Measurements from ENCODE around the gene PGAM5. TPM values are rescaled to one million over a fixed set of nuclear protein-coding genes. Genes with fewer than 3 reads are reported as not detected.

Gene PGAM5
- polyA plus RNA-seq, 3 donors = 7.0 to 10.3 (median 9.6) TPM

GRCh38 chr12:132672678-132673077 lies 38.0 kb upstream of the PGAM5 start:
- Mint-ChIP-seq H3K27me3 (ENCODE audit: low read depth in 3 of 3) (peaks cover 0 to 2% (median 0%) of the 10 kb centered on the region in 3 donors), H3K4me1 (peaks cover 2% of the 10 kb centered on the region), H3K4me3 (no peak overlapping the region), H3K36me3 (peaks cover 67 to 90% of the 10 kb centered on the region in 2 donors), H3K9me3 (peaks cover 0 to 1% (median 0%) of the 10 kb centered on the region in 7 donors), H3K27ac (no peak overlapping the region)
- Histone ChIP-seq H4K20me1 (ENCODE audit: insufficient read depth, low read length) (no peaks in the 10 kb centered on the region), H3K36me3 (replicated peaks in 1 of 2; ENCODE audit: control insufficient read depth in 1 of 2, insufficient read depth in 2 of 2, low read length in 2 of 2) (peaks cover 64 to 88% of the 10 kb centered on the region in 2 donors), H3K4me3 (replicated peaks in 1 of 3; ENCODE audit: low read depth in 2 of 3, low read length in 3 of 3) (no peak overlapping the region), H3K27ac (ENCODE audit: low read depth in 1 of 2, low read length in 2 of 2) (no peak overlapping the region), H3K4me1 (ENCODE audit: control insufficient read depth in 1 of 2, insufficient read depth in 2 of 2, low read length in 2 of 2) (no peaks in the 10 kb centered on the region), H3K79me2 (ENCODE audit: insufficient read depth, low read length) (no peaks in the 10 kb centered on the region), H3K9me3 (replicated peaks in 1 of 2; ENCODE audit: control insufficient read depth in 1 of 2, insufficient read depth in 1 of 2, low read length in 2 of 2) (no peaks in the 10 kb centered on the region), H3K27me3 (ENCODE audit: control insufficient read depth in 2 of 2, insufficient read depth in 2 of 2, low read length in 2 of 2) (no peaks in the 10 kb centered on the region), H3K9ac (ENCODE audit: insufficient read depth, low read length, poor library complexity, severe bottlenecking) (no peak overlapping the region), H2AFZ (ENCODE audit: insufficient read depth, low read depth, low read length, poor library complexity, severe bottlenecking) (no peak overlapping the region), H3K4me2 (replicated peaks; ENCODE audit: extremely low read depth, low read length, poor library complexity, severe bottlenecking) (no peak overlapping the region)
- TF ChIP-seq CTCF (IDR thresholded peaks at IDR 0.05) = no peak
- intact Hi-C loops (cut with micrococcal nuclease) = no loop called here
- no peak for DNase-seq
- WGBS (ENCODE audit: insufficient coverage) = 85% methylated on average over 2 of the region's 12 CpGs

GRCh38 chr12:132673288-132674179 lies 37.1 kb upstream of the PGAM5 start:
- no peak overlapping the region for H3K4me3 ChIP-seq (replicated peaks in 1 of 3; ENCODE audit: low read depth in 2 of 3, low read length in 3 of 3)
- Mint-ChIP-seq H3K36me3 (peaks cover 61 to 89% of the 10 kb centered on the region in 2 donors), H3K4me1 (peaks cover 2% of the 10 kb centered on the region), H3K27me3 (ENCODE audit: low read depth in 3 of 3) (peaks cover 0 to 2% (median 0%) of the 10 kb centered on the region in 3 donors), H3K9me3 (peaks cover 0 to 1% (median 0%) of the 10 kb centered on the region in 7 donors), H3K4me3 (no peak overlapping the region), H3K27ac (peak overlapping the region in 2 of 7 donors; percentile 56 to 70)
- no peak for DNase-seq
- H3K9ac ChIP-seq (ENCODE audit: insufficient read depth, low read length, poor library complexity, severe bottlenecking) = no peak overlapping the region
- no peak overlapping the region for H3K27ac ChIP-seq (ENCODE audit: low read depth in 1 of 2, low read length in 2 of 2)
- H2AFZ ChIP-seq (ENCODE audit: insufficient read depth, low read depth, low read length, poor library complexity, severe bottlenecking) = no peak overlapping the region
- 93% methylated on average over 23 of the region's 27 CpGs for WGBS (ENCODE audit: insufficient coverage)
- no peak for TF ChIP-seq CTCF (IDR thresholded peaks at IDR 0.05)
- no peaks in the 10 kb centered on the region for H4K20me1 ChIP-seq (ENCODE audit: insufficient read depth, low read length)
- no peaks in the 10 kb centered on the region for H3K79me2 ChIP-seq (ENCODE audit: insufficient read depth, low read length)
- H3K36me3 ChIP-seq (replicated peaks in 1 of 2; ENCODE audit: control insufficient read depth in 1 of 2, insufficient read depth in 2 of 2, low read length in 2 of 2) = peaks cover 61 to 86% of the 10 kb centered on the region in 2 donors
- H3K4me1 ChIP-seq (ENCODE audit: control insufficient read depth in 1 of 2, insufficient read depth in 2 of 2, low read length in 2 of 2) = no peaks in the 10 kb centered on the region
- no peak overlapping the region for H3K4me2 ChIP-seq (replicated peaks; ENCODE audit: extremely low read depth, low read length, poor library complexity, severe bottlenecking)
- intact Hi-C loops (cut with micrococcal nuclease) = no loop called here
- no peaks in the 10 kb centered on the region for H3K9me3 ChIP-seq (replicated peaks in 1 of 2; ENCODE audit: control insufficient read depth in 1 of 2, insufficient read depth in 1 of 2, low read length in 2 of 2)
- H3K27me3 ChIP-seq (ENCODE audit: control insufficient read depth in 2 of 2, insufficient read depth in 2 of 2, low read length in 2 of 2) = no peaks in the 10 kb centered on the region

Data from CD14-positive monocyte (primary cell).